Peyer's patch (tissue), 4 donors: ENCODE results near the gene SMURF2. TPM values are rescaled to one million over a fixed set of nuclear protein-coding genes. Genes with fewer than 3 reads are reported as not detected.
A peak's percentile ranks its signal among the peaks of the same experiment; 100 is the strongest.
"Not testable (repeated sequence)": the region's sequence is repeated elsewhere in the genome, so short reads cannot be mapped to it uniquely, and the experiment has no call there.

ENCODE experiments used
- DNase-seq, 3 donors: peaks; one replicate each; pipeline ENCODE4 v3.0.0-alpha.2; 2017 to 2019
- H3K27ac ChIP-seq, 4 donors: fragments of 200-600 bp; sonication (generic); one replicate each; pipeline ENCODE4 v1.5.1; 2016 to 2019
- H3K27me3 ChIP-seq, 2 donors: fragments of 200-600 bp; sonication (generic); one replicate each; pipeline ENCODE4 v1.5.1; 2019
- H3K36me3 ChIP-seq, 3 donors: fragments of 200-600 bp; sonication (generic); one replicate each; pipeline ENCODE4 v1.5.1; 2016 to 2019
- H3K4me1 ChIP-seq, 4 donors: fragments of 200-600 bp; sonication (generic); one replicate each; pipeline ENCODE4 v1.5.1; 2016 to 2019
- H3K4me3 ChIP-seq, 4 donors: fragments of 200-600 bp; sonication (generic); 1 replicate in 3 of 4; 2 replicates in 1 of 4; pipeline ENCODE4 v1.5.1; 2016 to 2019; ENCODE audit warnings: mild to moderate bottlenecking in 1 of 4
- H3K9me3 ChIP-seq, 4 donors: fragments of 200-600 bp; sonication (generic); one replicate each; pipeline ENCODE4 v1.5.1; 2016 to 2019; ENCODE audit warnings: mild to moderate bottlenecking in 1 of 4
- POLR2A ChIP-seq, 2 donors: fragments of 450-650 bp; IDR thresholded peaks; one replicate each; pipeline ENCODE4 v1.5.1; 2017; ENCODE audit warnings: antibody characterized with exemption in 2 of 2, mild to moderate bottlenecking in 2 of 2, moderate library complexity in 2 of 2
- total RNA-seq, 4 donors: library from RNA; depleted of rRNA; stranded (reverse); fragments of >200 nt; gene quantifications; one replicate each; pipeline ENCODE4 v1.1.0, GENCODE V29; 2016
- TF ChIP-seq, protein P1 (sequence below), 6 experiments: fragments of 450-650 bp in 4 of 6; fragments of 200-600 bp in 2 of 6; sonication (generic) in 1 of 6; IDR thresholded peaks; one replicate each; pipeline ENCODE4 v1.5.1; 2017 to 2019; ENCODE audit warnings: antibody characterized with exemption in 6 of 6, mild to moderate bottlenecking in 3 of 6, moderate library complexity in 1 of 6

Gene SMURF2
- total RNA-seq, 4 donors from 2014 or later, result 34.3 to 41.6 (median 37.5) TPM

DNA sequence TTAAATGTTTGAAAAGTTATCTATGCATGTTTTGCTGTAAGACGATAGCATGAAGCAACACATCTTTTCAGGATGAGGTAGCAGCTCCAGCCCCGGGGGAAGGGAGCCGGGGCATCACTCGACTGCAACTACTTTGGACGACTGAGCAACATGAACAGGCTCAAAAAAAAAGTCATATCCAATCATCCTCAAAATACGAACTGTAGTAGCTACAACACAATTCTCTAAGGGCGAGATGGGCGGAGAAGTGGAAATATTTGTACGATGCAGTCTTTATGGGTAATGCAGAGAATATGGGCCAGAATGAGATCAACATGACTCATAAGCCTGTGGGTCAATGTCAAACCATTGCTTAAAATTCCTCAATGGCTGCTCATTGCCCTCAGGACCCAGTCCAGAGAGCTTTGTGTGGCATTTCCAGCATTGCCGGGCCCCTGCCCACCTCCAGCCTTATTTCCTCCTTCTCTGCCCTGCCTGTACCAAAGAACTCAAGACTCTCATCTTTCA, 17.7 kb upstream of the SMURF2 start:
- no peak for DNase-seq
- TF ChIP-seq POLR2A (IDR thresholded peaks at IDR 0.05), result no peak
- TF ChIP-seq, protein P1, sequence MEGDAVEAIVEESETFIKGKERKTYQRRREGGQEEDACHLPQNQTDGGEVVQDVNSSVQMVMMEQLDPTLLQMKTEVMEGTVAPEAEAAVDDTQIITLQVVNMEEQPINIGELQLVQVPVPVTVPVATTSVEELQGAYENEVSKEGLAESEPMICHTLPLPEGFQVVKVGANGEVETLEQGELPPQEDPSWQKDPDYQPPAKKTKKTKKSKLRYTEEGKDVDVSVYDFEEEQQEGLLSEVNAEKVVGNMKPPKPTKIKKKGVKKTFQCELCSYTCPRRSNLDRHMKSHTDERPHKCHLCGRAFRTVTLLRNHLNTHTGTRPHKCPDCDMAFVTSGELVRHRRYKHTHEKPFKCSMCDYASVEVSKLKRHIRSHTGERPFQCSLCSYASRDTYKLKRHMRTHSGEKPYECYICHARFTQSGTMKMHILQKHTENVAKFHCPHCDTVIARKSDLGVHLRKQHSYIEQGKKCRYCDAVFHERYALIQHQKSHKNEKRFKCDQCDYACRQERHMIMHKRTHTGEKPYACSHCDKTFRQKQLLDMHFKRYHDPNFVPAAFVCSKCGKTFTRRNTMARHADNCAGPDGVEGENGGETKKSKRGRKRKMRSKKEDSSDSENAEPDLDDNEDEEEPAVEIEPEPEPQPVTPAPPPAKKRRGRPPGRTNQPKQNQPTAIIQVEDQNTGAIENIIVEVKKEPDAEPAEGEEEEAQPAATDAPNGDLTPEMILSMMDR (IDR thresholded peaks at IDR 0.05), result no peak
- no peaks in the 10 kb centered on the region for H3K9me3 ChIP-seq
- H3K4me3 ChIP-seq, result no peak overlapping the region
- H3K27me3 ChIP-seq, result no peaks in the 10 kb centered on the region
- no peak overlapping the region for H3K27ac ChIP-seq
- H3K4me1 ChIP-seq, result no peaks in the 10 kb centered on the region
- no peaks in the 10 kb centered on the region for H3K36me3 ChIP-seq

GRCh38 chr17:64676763-64677162, 14.7 kb upstream of the SMURF2 start:
- TF ChIP-seq, protein P1 (IDR thresholded peaks at IDR 0.05), result no peak
- no peak for TF ChIP-seq POLR2A (IDR thresholded peaks at IDR 0.05)
- Histone ChIP-seq H3K9me3 (no peaks in the 10 kb centered on the region), H3K27me3 (no peaks in the 10 kb centered on the region), H3K4me1 (no peaks in the 10 kb centered on the region), H3K27ac (no peak overlapping the region), H3K4me3 (no peak overlapping the region), H3K36me3 (no peaks in the 10 kb centered on the region)
- DNase-seq, result no peak

GRCh38 chr17:64670843-64671590, 8.9 kb upstream of the SMURF2 start:
- not testable (repeated sequence) for H3K36me3 ChIP-seq, H3K4me3 ChIP-seq, H3K27ac ChIP-seq, H3K27me3 ChIP-seq, H3K4me1 ChIP-seq, DNase-seq, H3K9me3 ChIP-seq

- not testable (repeated sequence) for DNase-seq, H3K36me3 ChIP-seq
Observed at GRCh38 chr17:64667807-64668721, 6.0 kb upstream of the SMURF2 start.

DNA sequence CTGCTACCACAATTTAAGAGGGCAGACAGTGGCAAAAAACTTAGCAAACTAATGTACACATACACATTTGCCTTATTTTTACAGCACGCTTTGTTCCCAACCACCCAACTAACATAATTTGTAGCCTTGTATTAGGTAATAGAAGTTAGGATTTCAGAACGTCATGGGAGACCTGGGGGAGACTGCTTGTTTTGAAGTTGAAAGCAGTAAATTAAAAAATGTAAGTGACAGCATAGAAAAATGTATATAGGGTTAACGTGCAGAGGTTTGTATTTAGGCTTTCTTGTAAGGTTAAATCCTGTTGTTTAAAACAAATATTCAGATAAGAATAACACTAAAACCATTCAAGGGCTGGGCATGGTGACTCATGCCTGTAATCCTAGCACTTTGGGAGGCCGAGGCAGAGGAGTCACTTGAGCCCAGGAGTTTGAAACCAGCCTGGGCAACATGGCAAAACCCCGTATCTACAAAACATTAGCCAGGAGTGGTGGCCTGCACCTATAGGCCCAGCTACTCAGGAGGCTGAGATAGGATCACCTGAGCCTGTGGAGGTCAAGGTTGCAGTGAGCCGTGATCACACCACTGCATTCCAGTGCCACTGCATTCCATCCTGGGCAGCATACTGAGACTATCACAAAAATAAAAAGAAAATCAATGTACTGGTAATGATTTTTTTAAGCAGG, 2.3 kb upstream of the SMURF2 start:
- not testable (repeated sequence) for H3K27me3 ChIP-seq, H3K27ac ChIP-seq, DNase-seq, H3K36me3 ChIP-seq, H3K4me1 ChIP-seq, H3K4me3 ChIP-seq, H3K9me3 ChIP-seq

More at GRCh38 chr17:64667807-64668721, 6.0 kb upstream of the SMURF2 start:
- not testable (repeated sequence) for H3K27me3 ChIP-seq, H3K4me1 ChIP-seq, H3K4me3 ChIP-seq, H3K27ac ChIP-seq, H3K9me3 ChIP-seq

GRCh38 chr17:64663836-64664235, 1.7 kb upstream of the SMURF2 start:
- H3K9me3 ChIP-seq, DNase-seq, H3K4me1 ChIP-seq, H3K27ac ChIP-seq, H3K27me3 ChIP-seq, H3K4me3 ChIP-seq, H3K36me3 ChIP-seq: not testable (repeated sequence)

DNA sequence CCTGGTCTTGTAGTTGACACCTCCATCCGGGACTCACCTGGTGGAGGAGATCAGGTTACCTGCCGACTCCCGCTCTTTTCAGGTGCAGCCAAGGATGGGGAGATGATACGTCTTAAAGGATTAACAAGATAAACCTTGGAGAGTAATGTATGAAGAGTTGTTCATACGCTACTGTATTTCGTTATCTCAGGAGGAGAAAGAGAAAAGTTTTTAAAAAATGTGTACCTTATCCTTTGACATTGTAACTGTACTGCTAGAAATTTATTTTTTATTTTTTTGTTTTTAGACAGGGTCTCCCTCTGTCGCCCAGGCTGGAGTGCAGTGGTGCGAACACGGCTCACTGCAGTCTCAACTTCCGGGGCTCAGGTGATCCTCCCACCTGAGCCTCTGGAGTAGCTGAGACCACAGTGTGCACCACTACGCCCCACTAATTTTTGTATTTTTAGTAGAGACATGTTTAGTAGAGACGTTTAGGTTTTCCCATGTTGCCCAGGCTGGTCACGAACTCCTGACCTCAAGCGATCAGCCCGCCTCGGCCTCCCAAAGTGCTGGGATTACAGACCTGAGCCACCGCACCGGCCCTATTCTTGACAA, 764 bp upstream of the SMURF2 start:
- Histone ChIP-seq H3K27ac (peak overlapping the region; percentile 94 to 99 (median 97)), H3K36me3 (no peaks in the 10 kb centered on the region), H3K9me3 (no peaks in the 10 kb centered on the region), H3K4me3 (peak overlapping the region; percentile 86 to 100 (median 93)), H3K4me1 (no peaks in the 10 kb centered on the region), H3K27me3 (no peaks in the 10 kb centered on the region)
- no peak for DNase-seq
- no peak for TF ChIP-seq POLR2A (IDR thresholded peaks at IDR 0.05)
- TF ChIP-seq, protein P1 (IDR thresholded peaks at IDR 0.05), result no peak
